Ovary (tissue), 9 donors: Measurements from ENCODE around the gene SERPINB6. TPM values are rescaled to one million over a fixed set of nuclear protein-coding genes. Genes with fewer than 3 reads are reported as not detected.
"Not testable (repeated sequence)": the region's sequence is repeated elsewhere in the genome, so short reads cannot be mapped to it uniquely, and the experiment has no call there.

Experiments used
- DNase-seq, 5 donors: peaks; one replicate each; pipeline ENCODE4 v3.0.0-alpha.2; 2019 to 2020
- H3K27ac ChIP-seq, 2 donors: fragments of 200-600 bp; one replicate each; pipeline versions ENCODE4 v1.5.1 to v1.8.0; 2019 to 2022
- H3K27me3 ChIP-seq: fragments of 200-600 bp; one replicate; pipeline ENCODE4 v1.8.0; 2022
- H3K36me3 ChIP-seq: fragments of 200-600 bp; sonication (generic); one replicate; pipeline ENCODE4 v1.5.1; 2019
- H3K4me1 ChIP-seq: one replicate; pipeline ENCODE4 v1.8.1; 2013; ENCODE audit warnings: mild to moderate bottlenecking, moderate library complexity; ENCODE audit not compliant: insufficient read depth
- H3K4me3 ChIP-seq: fragments of 200-600 bp; sonication (generic); one replicate; pipeline ENCODE4 v1.5.1; 2017
- H3K9me3 ChIP-seq, 2 donors: fragments of 200-600 bp in 1 of 2; sonication (generic) in 1 of 2; one replicate each; pipeline versions ENCODE4 v1.5.1 to v1.8.1; 2013 to 2019; ENCODE audit warnings: mild to moderate bottlenecking in 1 of 2, moderate library complexity in 1 of 2
- CTCF ChIP-seq, 3 donors: fragments of 450-650 bp in 2 of 3; fragments of 200-600 bp in 1 of 3; IDR thresholded peaks; one replicate each; pipeline versions ENCODE4 v1.5.1 to v1.8.0; 2016 to 2022; ENCODE audit warnings: antibody characterized with exemption in 3 of 3, mild to moderate bottlenecking in 1 of 3
- EP300 ChIP-seq: sonication (generic); formaldehyde crosslinking; IDR thresholded peaks from one replicate; pipeline ENCODE4 v1.6.1; 2017; ENCODE audit warnings: antibody characterized with exemption
- POLR2A ChIP-seq: fragments of 450-650 bp; IDR thresholded peaks from one replicate; pipeline ENCODE4 v1.6.1; 2017; ENCODE audit warnings: antibody characterized with exemption, mild to moderate bottlenecking, moderate library complexity
- WGBS, 3 donors: extraction: QIAGEN DNeasy Blood & Tissue Kit in 1 of 3; methylation state at CpG; one replicate each; pipeline versions ENCODE4 v1.1.5 to v1.1.7; 2013 to 2017; 5-methylcytosine and 5-hydroxymethylcytosine counted together
- intact Hi-C, 4 donors: fragments of 100-400 bp; cut with DNase I; formaldehyde crosslinking; loops; one replicate each; pipeline versions ENCODE4 v1.11.0 to v1.15.1; 2022 to 2023
- polyA plus RNA-seq, 2 donors: library from polyadenylated mRNA; stranded (reverse); fragments of 200-250 nt in 1 of 2; fragments of 350-450 nt in 1 of 2; fragmentation: Illumina TruSeq in 1 of 2; extraction: RNeasy Lipid Tissue Mini Kit (QIAGEN cat#74804) in 1 of 2; gene quantifications; one replicate each; pipeline ENCODE4 v1.2.3, GENCODE V29; 2013 to 2014
- total RNA-seq, 7 donors: library from RNA; depleted of rRNA in 2 of 7; stranded (reverse); fragments of >200 nt in 2 of 7; fragmentation: NEBNext Ultra II Directional in 3 of 7; extraction: Animal tissue kit (Norgen Biotek cat#: 25700) in 3 of 7; gene quantifications; one replicate each; pipeline versions ENCODE4 v1.1.0 to v1.2.4, GENCODE V29; 2016 to 2023
- donor health status: DM: no; HTN: no; CAD: no; lungs with moderate emphysema.
- donor health status: DM: no; HTN: no; CAD: no.
- donor health status: Bipolar disorder and iron deficiency.
- donor health status: DM: yes; HTN: yes; CAD: no.
- donor health status: DM: no; HTN: no; CAD: no.
- donor health status: DM: yes; HTN: yes; CAD: no.

SERPINB6 gene
- total and polyA plus RNA-seq, 9 donors: 98.1 to 252 (median 156) TPM

GRCh38 chr6:2943564-2943955 lies 27.8 kb downstream of the SERPINB6 start:
- intact Hi-C loops: no loop called here
- Histone ChIP-seq H3K27me3 (no peaks in the 10 kb centered on the region), H3K36me3 (no peaks in the 10 kb centered on the region), H3K27ac (no peak overlapping the region), H3K4me1 (no peaks in the 10 kb centered on the region), H3K9me3 (no peaks in the 10 kb centered on the region), H3K4me3 (no peak overlapping the region)
- TF ChIP-seq EP300 (no peak), POLR2A (no peak), CTCF (IDR thresholded peaks at IDR 0.05) (no peak)
- 91 to 95% (median 91%) methylated on average over 5 of the region's 5 CpGs for WGBS, 3 donors
- DNase-seq: no peak

GRCh38 chr6:2942914-2943563 lies 28.3 kb downstream of the SERPINB6 start:
- Histone ChIP-seq H3K9me3 (no peaks in the 10 kb centered on the region), H3K36me3 (no peaks in the 10 kb centered on the region), H3K4me3 (no peak overlapping the region), H3K4me1 (no peaks in the 10 kb centered on the region), H3K27me3 (no peaks in the 10 kb centered on the region), H3K27ac (no peak overlapping the region)
- DNase-seq: no peak
- no peak for TF ChIP-seq CTCF (IDR thresholded peaks at IDR 0.05)
- no peak for TF ChIP-seq POLR2A
- no peak for TF ChIP-seq EP300
- intact Hi-C loops: no loop called here
- WGBS, 3 donors: 70 to 74% (median 73%) methylated on average over 12 of the region's 12 CpGs

- H3K4me3 ChIP-seq, DNase-seq, H3K4me1 ChIP-seq, H3K27me3 ChIP-seq, H3K27ac ChIP-seq, H3K36me3 ChIP-seq, H3K9me3 ChIP-seq, intact Hi-C loops: not testable (repeated sequence)
- 92 to 95% (median 93%) methylated on average over 21 of the region's 21 CpGs for WGBS, 3 donors
These were observed 29.3 kb downstream of the SERPINB6 start for GRCh38 chr6:2942116-2942515.

GRCh38 chr6:2940851-2941250 lies 30.5 kb downstream of the SERPINB6 start:
- Histone ChIP-seq H3K27ac (no peak overlapping the region), H3K36me3 (no peaks in the 10 kb centered on the region), H3K9me3 (no peaks in the 10 kb centered on the region), H3K4me3 (no peak overlapping the region), H3K27me3 (no peaks in the 10 kb centered on the region), H3K4me1 (no peaks in the 10 kb centered on the region)
- DNase-seq: no peak
- 77 to 83% (median 81%) methylated on average over 3 of the region's 3 CpGs for WGBS, 3 donors
- intact Hi-C loops: no loop called here
- TF ChIP-seq CTCF (IDR thresholded peaks at IDR 0.05) (no peak), POLR2A (no peak), EP300 (no peak)

- no peak for DNase-seq
- Histone ChIP-seq H3K27ac (no peak overlapping the region), H3K9me3 (no peaks in the 10 kb centered on the region), H3K36me3 (no peaks in the 10 kb centered on the region), H3K4me1 (no peaks in the 10 kb centered on the region), H3K4me3 (no peak overlapping the region), H3K27me3 (no peaks in the 10 kb centered on the region)
- intact Hi-C loops: no loop called here
- 84 to 87% (median 85%) methylated on average over 26 of the region's 26 CpGs for WGBS, 3 donors
- TF ChIP-seq EP300 (no peak), CTCF (IDR thresholded peaks at IDR 0.05) (no peak), POLR2A (no peak)
These were observed 31.1 kb downstream of the SERPINB6 start for GRCh38 chr6:2940010-2940850.
